Activated T-cell treated with anti-CD3 and anti-CD28 coated beads for 1 hour (primary cell): Measurements from ENCODE around the gene FGF21.
"Not testable (repeated sequence)": the region's sequence is repeated elsewhere in the genome, so short reads cannot be mapped to it uniquely, and the experiment has no call there.

Experiments used
- DNase-seq: peaks from one replicate; pipeline ENCODE4 v3.0.0-alpha.2; 2020; ENCODE audit warnings: low read depth

Gene FGF21

GRCh38 chr19:48755084-48755641 lies at the start of gene FGF21:
Gene FGF21 (plus strand): TSS chr19:48755524. CDS start chr19:48756237, 713 bp downstream.
- no peak for DNase-seq

- DNase-seq = no peak
Observed at GRCh38 chr19:48708471-48708870, 46.9 kb upstream of the FGF21 start.

- DNase-seq = no peak
Observed at GRCh38 chr19:48711106-48711662, 44.1 kb upstream of the FGF21 start.

GRCh38 chr19:48713041-48713863 lies 42.1 kb upstream of the FGF21 start:
- DNase-seq = no peak

- DNase-seq = peak; percentile 91
Observed at GRCh38 chr19:48713864-48714755, 41.2 kb upstream of the FGF21 start.

- no peak for DNase-seq
Observed at GRCh38 chr19:48714759-48715675, 40.3 kb upstream of the FGF21 start.

- DNase-seq = no peak
Observed at GRCh38 chr19:48715681-48716171, 39.6 kb upstream of the FGF21 start.

- DNase-seq = no peak
Observed at GRCh38 chr19:48716562-48717291, 38.6 kb upstream of the FGF21 start.

- DNase-seq = not testable (repeated sequence)
Observed at GRCh38 chr19:48718106-48718505, 37.2 kb upstream of the FGF21 start.

- no peak for DNase-seq
Observed at GRCh38 chr19:48718711-48719231, 36.6 kb upstream of the FGF21 start.

GRCh38 chr19:48719263-48720171 lies 35.8 kb upstream of the FGF21 start, which contains the start of gene MAMSTR:
Gene MAMSTR (minus strand): TSS chr19:48719725. CDS start chr19:48719031, 694 bp downstream.
- DNase-seq = no peak

GRCh38 chr19:48720251-48720612 lies 35.1 kb upstream of the FGF21 start:
- no peak for DNase-seq

- peak; percentile 82 for DNase-seq
Observed at GRCh38 chr19:48720613-48721296, 34.6 kb upstream of the FGF21 start.

GRCh38 chr19:48722196-48722708 lies 33.1 kb upstream of the FGF21 start:
- no peak for DNase-seq

- DNase-seq = no peak
Observed at GRCh38 chr19:48724796-48725753, 30.2 kb upstream of the FGF21 start.

- no peak for DNase-seq
Observed at GRCh38 chr19:48726556-48726955, 28.8 kb upstream of the FGF21 start.
